B cell (primary cell): ENCODE measurements around the gene TANC2. TPM values are rescaled to one million over a fixed set of nuclear protein-coding genes. Genes with fewer than 3 reads are reported as not detected.

Source experiments
- ATAC-seq: fragments of 200-7000 bp; cut with Tn5 transposase; one replicate; pipeline ENCODE4 v1.10.0; 2021; ENCODE audit warnings: low read depth, mild to moderate bottlenecking, moderate number of reproducible peaks, moderate library complexity
- CTCF ChIA-PET: fragments of 350-600 bp; sonication (Branson Sonifier 250); formaldehyde crosslinking; loops from one replicate; lab custom pipeline; 2021; ENCODE audit warnings: antibody characterized with exemption, inconsistent platforms; lab: Charles Lee
- POLR2A ChIA-PET: fragments of 350-600 bp; sonication (Branson Sonifier 250); formaldehyde crosslinking; loops from one replicate; lab custom pipeline; 2021; ENCODE audit warnings: antibody characterized with exemption; lab: Charles Lee
- DNase-seq: peaks from one replicate; pipeline ENCODE4 v3.0.0; 2013
- H2AFZ ChIP-seq: 2 replicates; pipeline ENCODE4 v1.6.1; 2012; ENCODE audit warnings: mild to moderate bottlenecking, low read depth, low read length; ENCODE audit not compliant: insufficient read depth, poor library complexity, severe bottlenecking
- H3K27ac ChIP-seq, 2 donors: 1 replicate in 1 of 2; 2 replicates in 1 of 2; pipeline ENCODE4 v1.5.1; 2012 to 2013; ENCODE audit warnings: low read length in 2 of 2, mild to moderate bottlenecking in 2 of 2, moderate library complexity in 1 of 2
- H3K27me3 ChIP-seq, 4 experiments: fragments of 200-600 bp in 1 of 4; sonication (generic) in 1 of 4; replicated peaks in 1 of 4; 1 replicate in 2 of 4; 2 replicates in 2 of 4; pipeline versions ENCODE4 v1.6.1 to v1.7.0; 2013 to 2016; ENCODE audit warnings: low read length in 3 of 4, mild to moderate bottlenecking in 2 of 4, mixed read lengths in 1 of 4, moderate library complexity in 1 of 4; ENCODE audit not compliant: insufficient read depth in 4 of 4, control insufficient read depth in 3 of 4; ENCODE audit errors: control extremely low read depth in 1 of 4
- H3K36me3 ChIP-seq, 2 experiments: replicated peaks in 1 of 2; 1 replicate in 1 of 2; 2 replicates in 1 of 2; pipeline versions ENCODE4 v1.6.1 to v1.7.1; 2013; ENCODE audit warnings: low read length in 1 of 2; ENCODE audit not compliant: insufficient read depth in 2 of 2, control insufficient read depth in 1 of 2; ENCODE audit errors: control extremely low read depth in 1 of 2, extremely low read depth in 1 of 2
- H3K4me1 ChIP-seq, 2 donors: fragments of 200-600 bp in 1 of 2; sonication (generic) in 1 of 2; 1 replicate in 1 of 2; 2 replicates in 1 of 2; pipeline versions ENCODE4 v1.5.1 to v1.6.1; 2013 to 2017; ENCODE audit warnings: low read length in 2 of 2; ENCODE audit not compliant: control insufficient read depth in 2 of 2, insufficient read depth in 2 of 2
- H3K4me2 ChIP-seq: replicated peaks from 2 replicates; pipeline ENCODE3; 2012; ENCODE audit warnings: mild to moderate bottlenecking, low read depth, low read length; ENCODE audit not compliant: poor library complexity, severe bottlenecking
- H3K4me3 ChIP-seq, 5 experiments: fragments of 200-600 bp in 1 of 5; sonication (generic) in 1 of 5; 1 replicate in 3 of 5; 2 replicates in 2 of 5; pipeline versions ENCODE4 v1.5.1 to v1.7.0; 2011 to 2016; ENCODE audit warnings: low read length in 4 of 5, mild to moderate bottlenecking in 4 of 5, low read depth in 2 of 5, control low read depth in 1 of 5, moderate library complexity in 1 of 5; ENCODE audit not compliant: insufficient read depth in 1 of 5; ENCODE audit errors: control extremely low read depth in 1 of 5, extremely low read depth in 1 of 5
- H3K79me2 ChIP-seq: fragments of 200-600 bp; sonication (generic); one replicate; pipeline ENCODE4 v1.6.0; 2016; ENCODE audit warnings: low read length; ENCODE audit not compliant: control insufficient read depth, insufficient read depth
- H3K9ac ChIP-seq: fragments of 200-600 bp; sonication (generic); 2 replicates; pipeline ENCODE4 v1.6.1; 2017; ENCODE audit warnings: mild to moderate bottlenecking, low read length, moderate library complexity
- H3K9me3 ChIP-seq, 3 donors: one replicate each; pipeline versions ENCODE4 v1.6.1 to v1.7.1; 2013; ENCODE audit warnings: low read length in 2 of 3; ENCODE audit not compliant: control insufficient read depth in 2 of 3, insufficient read depth in 1 of 3; ENCODE audit errors: control extremely low read depth in 1 of 3
- H4K20me1 ChIP-seq: 2 replicates; pipeline ENCODE4 v1.6.0; 2012; ENCODE audit warnings: mild to moderate bottlenecking, low read length; ENCODE audit not compliant: insufficient read depth, control insufficient read depth, poor library complexity, severe bottlenecking
- H3K27ac Mint-ChIP-seq: one replicate; pipeline ENCODE4 v1.8.0; 2021; ENCODE audit warnings: mixed read lengths
- H3K27me3 Mint-ChIP-seq: one replicate; pipeline ENCODE4 v1.8.0; 2021; ENCODE audit warnings: mixed read lengths
- H3K4me1 Mint-ChIP-seq: one replicate; pipeline ENCODE4 v1.8.0; 2021; ENCODE audit warnings: mixed read lengths
- H3K4me3 Mint-ChIP-seq: one replicate; pipeline ENCODE4 v1.8.0; 2021; ENCODE audit warnings: mixed read lengths
- H3K9me3 Mint-ChIP-seq: one replicate; pipeline ENCODE4 v1.8.0; 2022; ENCODE audit warnings: mixed read lengths; ENCODE audit not compliant: insufficient read depth
- CTCF ChIP-seq: fragments of 200-600 bp; IDR thresholded peaks from one replicate; pipeline ENCODE4 v1.8.0; 2022; ENCODE audit warnings: antibody characterized with exemption, mild to moderate bottlenecking
- EZH2 ChIP-seq: IDR thresholded peaks from 2 replicates; pipeline ENCODE4 v1.6.1; 2012; ENCODE audit warnings: borderline replicate concordance, low read depth, mild to moderate bottlenecking, moderate library complexity, low read length; ENCODE audit not compliant: insufficient read depth, poor library complexity, severe bottlenecking
- WGBS: methylation state at CpG from one replicate; pipeline ENCODE4 v1.1.5; 2013; ENCODE audit warnings: missing lambda C conversion rate; ENCODE audit not compliant: insufficient coverage; 5-methylcytosine and 5-hydroxymethylcytosine counted together
- intact Hi-C: fragments of 100-400 bp; cut with micrococcal nuclease; formaldehyde crosslinking; loops from one replicate; pipeline ENCODE4 v1.10.0; 2022
- polyA plus RNA-seq: library from polyadenylated mRNA; depleted of rRNA; stranded (reverse); fragments of >200 nt; gene quantifications from 2 replicates; pipeline ENCODE4 v1.2.3, GENCODE V29; 2012
- total RNA-seq, 2 donors: library from RNA; stranded (reverse); fragments of 120-200 nt in 1 of 2; gene quantifications; 1 replicate in 1 of 2; 2 replicates in 1 of 2; pipeline versions ENCODE4 v1.2.3 to v1.2.4, GENCODE V29; 2013 to 2022

The TANC2 gene
- total and polyA plus RNA-seq, 2 donors (not counting 1 experiment from before 2014, with no cell fraction given), result 4.6 to 20.4 TPM

- Mint-ChIP-seq H3K4me3 (no peak overlapping the region), H3K27ac (no peak overlapping the region), H3K27me3 (no peaks in the 10 kb centered on the region), H3K4me1 (no peaks in the 10 kb centered on the region), H3K9me3 (peaks cover 6% of the 10 kb centered on the region)
- H4K20me1 ChIP-seq, result no peaks in the 10 kb centered on the region
- H3K79me2 ChIP-seq, result peaks cover 40% of the 10 kb centered on the region
- H2AFZ ChIP-seq, result no peak overlapping the region
- no peak overlapping the region for H3K9ac ChIP-seq
- no peak for TF ChIP-seq CTCF
- no peak for TF ChIP-seq EZH2
- WGBS, result 98% methylated on average over 7 of the region's 7 CpGs
- H3K4me3 ChIP-seq, result no peak overlapping the region
- H3K4me2 ChIP-seq, result no peak overlapping the region
- ChIA-PET POLR2A (no interaction called here), CTCF (no interaction called here)
- peaks cover 0 to 5% (median 0%) of the 10 kb centered on the region in 4 experiments for H3K27me3 ChIP-seq
- peaks cover 13 to 25% (median 14%) of the 10 kb centered on the region in 3 donors for H3K9me3 ChIP-seq
- intact Hi-C loops, result no loop called here
- no peaks in the 10 kb centered on the region for H3K4me1 ChIP-seq
- H3K27ac ChIP-seq, result no peak overlapping the region
- ATAC-seq (no peak), DNase-seq (no peak)
- no peaks in the 10 kb centered on the region for H3K36me3 ChIP-seq
Observed at GRCh38 chr17:62987136-62987535, 21.1 kb downstream of the TANC2 start.

- H2AFZ ChIP-seq, result no peak overlapping the region
- no peak for TF ChIP-seq EZH2
- TF ChIP-seq CTCF, result no peak
- no peak for DNase-seq
- no peaks in the 10 kb centered on the region for H4K20me1 ChIP-seq
- no peak overlapping the region for H3K9ac ChIP-seq
- no peaks in the 10 kb centered on the region for H3K36me3 ChIP-seq
- no peak overlapping the region for H3K4me2 ChIP-seq
- H3K79me2 ChIP-seq, result peaks cover 26% of the 10 kb centered on the region
- no peak overlapping the region for H3K4me3 Mint-ChIP-seq
- no peaks in the 10 kb centered on the region for H3K27me3 Mint-ChIP-seq
- ChIA-PET CTCF (interaction anchor here (1.9 kb wide), 1 partner anchor 13 kb away, joined by 4 read pairs; no protein-coding TSS in a partner anchor), POLR2A (interaction anchor here (0.6 kb wide), 1 partner anchor 139 kb away, joined by 7 read pairs; no protein-coding TSS in a partner anchor)
- H3K4me3 ChIP-seq, result no peak overlapping the region
- no peaks in the 10 kb centered on the region for H3K4me1 Mint-ChIP-seq
- H3K9me3 ChIP-seq, result peaks cover 8 to 14% (median 14%) of the 10 kb centered on the region in 3 donors
- H3K4me1 ChIP-seq, result no peaks in the 10 kb centered on the region
- peaks cover 0 to 5% (median 0%) of the 10 kb centered on the region in 4 experiments for H3K27me3 ChIP-seq
- WGBS, result 100% methylated on average over 3 of the region's 5 CpGs
- no peak overlapping the region for H3K27ac ChIP-seq
- no peak overlapping the region for H3K27ac Mint-ChIP-seq
- no peak for ATAC-seq
- intact Hi-C loops, result no loop called here
- H3K9me3 Mint-ChIP-seq, result peaks cover 4% of the 10 kb centered on the region
Observed at GRCh38 chr17:62989501-62989900, 23.5 kb downstream of the TANC2 start.
